Measurements from ENCODE around the gene IDH3A. TPM values are rescaled to one million over a fixed set of nuclear protein-coding genes. Genes with fewer than 3 reads are reported as not detected.

Gene IDH3A
- total RNA-seq, 1 donor from 2014 or later, result 30.8 TPM

DNA sequence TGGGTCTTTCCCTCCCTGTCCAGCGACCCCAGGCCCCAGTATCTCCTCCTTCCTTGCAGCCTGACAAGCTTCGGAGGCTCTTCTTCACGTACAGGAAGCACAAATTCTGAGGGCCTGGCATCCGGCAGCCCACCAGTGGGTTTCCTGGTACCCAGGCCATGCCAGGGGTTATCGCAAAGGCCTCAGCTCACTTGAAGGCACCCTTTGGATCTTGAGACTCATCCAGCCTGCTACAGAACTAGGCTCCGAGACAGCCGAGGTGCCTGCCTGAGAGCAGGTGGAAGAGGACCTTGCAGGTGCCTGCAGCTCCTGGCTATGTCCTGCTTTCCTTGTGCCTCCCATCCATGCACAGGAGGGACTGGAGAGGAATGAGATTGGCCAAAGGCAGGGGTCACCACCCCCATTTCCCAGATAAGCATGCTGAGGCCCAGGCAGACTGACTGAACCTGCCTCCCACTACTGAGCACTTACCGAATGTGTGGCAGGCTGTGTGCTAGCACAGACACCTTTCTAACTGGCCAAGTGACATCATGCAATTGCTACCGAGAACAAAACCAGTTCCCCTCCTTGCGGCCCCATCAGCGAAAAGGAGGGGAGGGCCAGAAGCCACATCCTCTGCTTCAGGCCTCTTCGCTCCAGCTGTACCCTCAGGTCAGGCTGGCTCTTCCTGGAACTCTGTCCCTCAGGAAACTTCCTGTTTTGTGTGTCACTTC lies 45.6 kb upstream of the IDH3A start:
- no peak for DNase-seq (ENCODE audit: low read depth)
- TF ChIP-seq, protein P1, sequence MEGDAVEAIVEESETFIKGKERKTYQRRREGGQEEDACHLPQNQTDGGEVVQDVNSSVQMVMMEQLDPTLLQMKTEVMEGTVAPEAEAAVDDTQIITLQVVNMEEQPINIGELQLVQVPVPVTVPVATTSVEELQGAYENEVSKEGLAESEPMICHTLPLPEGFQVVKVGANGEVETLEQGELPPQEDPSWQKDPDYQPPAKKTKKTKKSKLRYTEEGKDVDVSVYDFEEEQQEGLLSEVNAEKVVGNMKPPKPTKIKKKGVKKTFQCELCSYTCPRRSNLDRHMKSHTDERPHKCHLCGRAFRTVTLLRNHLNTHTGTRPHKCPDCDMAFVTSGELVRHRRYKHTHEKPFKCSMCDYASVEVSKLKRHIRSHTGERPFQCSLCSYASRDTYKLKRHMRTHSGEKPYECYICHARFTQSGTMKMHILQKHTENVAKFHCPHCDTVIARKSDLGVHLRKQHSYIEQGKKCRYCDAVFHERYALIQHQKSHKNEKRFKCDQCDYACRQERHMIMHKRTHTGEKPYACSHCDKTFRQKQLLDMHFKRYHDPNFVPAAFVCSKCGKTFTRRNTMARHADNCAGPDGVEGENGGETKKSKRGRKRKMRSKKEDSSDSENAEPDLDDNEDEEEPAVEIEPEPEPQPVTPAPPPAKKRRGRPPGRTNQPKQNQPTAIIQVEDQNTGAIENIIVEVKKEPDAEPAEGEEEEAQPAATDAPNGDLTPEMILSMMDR (IDR thresholded peaks at IDR 0.05; ENCODE audit: insufficient read depth, low read length, severe bottlenecking), result no peak
- no peaks in the 10 kb centered on the region for H3K27me3 ChIP-seq (ENCODE audit: control insufficient read depth, insufficient read depth, low read length)
- H3K4me3 ChIP-seq (ENCODE audit: low read depth, low read length), result no peak overlapping the region
- no peak for FAIRE-seq
- no peaks in the 10 kb centered on the region for H3K36me3 ChIP-seq (ENCODE audit: control insufficient read depth, insufficient read depth, low read length)

DNA sequence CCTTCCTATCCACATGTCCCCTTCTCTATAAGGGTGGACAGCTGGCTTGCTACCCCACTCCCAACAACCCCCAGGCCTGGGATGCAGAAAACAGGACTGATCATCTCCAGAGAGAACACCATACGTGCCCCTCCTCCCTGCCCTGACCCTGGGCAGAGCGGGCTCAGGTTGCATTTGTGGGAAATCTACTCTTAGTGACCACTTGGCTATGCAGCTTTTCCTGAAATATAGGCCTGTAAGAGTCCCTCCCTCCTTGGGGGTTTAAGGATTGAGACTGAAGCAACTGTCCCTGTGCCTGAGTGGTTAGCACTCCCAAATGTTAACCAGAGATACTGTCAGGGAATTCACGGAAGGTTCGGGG lies 45.1 kb upstream of the IDH3A start:
- DNase-seq (ENCODE audit: low read depth), result no peak
- Histone ChIP-seq H3K4me3 (ENCODE audit: low read depth, low read length) (no peak overlapping the region), H3K36me3 (ENCODE audit: control insufficient read depth, insufficient read depth, low read length) (no peaks in the 10 kb centered on the region), H3K27me3 (ENCODE audit: control insufficient read depth, insufficient read depth, low read length) (no peaks in the 10 kb centered on the region)
- TF ChIP-seq, protein P1 (IDR thresholded peaks at IDR 0.05; ENCODE audit: insufficient read depth, low read length, severe bottlenecking), result no peak
- FAIRE-seq, result no peak

DNA sequence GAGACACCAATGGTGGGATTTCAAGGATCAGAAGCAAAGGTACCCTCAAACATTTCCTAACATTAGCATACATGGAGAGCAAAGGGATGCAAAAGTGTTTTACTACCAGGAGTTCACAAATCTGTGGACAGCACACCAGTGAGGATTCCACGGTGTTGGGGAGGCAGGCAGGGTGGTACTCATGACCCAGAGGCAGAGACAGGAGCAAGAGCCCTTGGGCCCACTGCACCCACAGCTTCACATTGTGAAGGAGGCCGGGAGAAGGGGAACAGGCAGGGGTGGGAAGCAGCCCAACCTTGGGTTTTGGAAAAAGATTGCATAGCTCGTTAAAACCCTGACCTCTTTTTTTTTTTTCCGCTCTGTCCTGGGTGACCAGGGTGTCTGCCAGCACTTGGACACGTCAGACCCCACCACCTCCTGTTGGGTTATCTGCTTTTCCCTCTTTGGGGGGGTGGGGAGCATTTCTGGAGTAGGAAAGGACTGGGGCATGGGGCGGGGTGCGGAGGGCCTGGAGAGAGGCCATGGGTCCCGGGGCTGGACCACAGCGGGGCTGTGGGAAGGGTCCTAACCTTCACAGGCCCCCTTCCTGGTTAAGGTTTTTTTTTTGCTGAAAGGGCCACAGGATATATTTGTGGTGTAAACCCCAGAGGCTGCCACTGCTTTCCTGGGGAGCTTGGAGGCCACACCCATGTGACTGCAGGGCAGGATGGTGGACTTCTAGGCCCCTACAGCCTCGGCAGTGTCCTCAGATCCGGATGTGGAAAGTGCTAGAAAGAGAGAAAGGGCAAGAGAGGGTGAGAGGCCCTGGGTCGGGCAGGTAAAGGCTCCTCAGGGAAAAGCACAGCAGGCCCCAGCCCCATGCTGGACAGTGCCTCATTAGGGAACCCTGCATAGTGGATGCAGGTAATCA lies 44.3 kb upstream of the IDH3A start:
- FAIRE-seq, result no peak
- no peak for DNase-seq (ENCODE audit: low read depth)
- TF ChIP-seq, protein P1 (IDR thresholded peaks at IDR 0.05; ENCODE audit: insufficient read depth, low read length, severe bottlenecking), result no peak
- no peaks in the 10 kb centered on the region for H3K36me3 ChIP-seq (ENCODE audit: control insufficient read depth, insufficient read depth, low read length)
- H3K4me3 ChIP-seq (ENCODE audit: low read depth, low read length), result no peak overlapping the region
- no peaks in the 10 kb centered on the region for H3K27me3 ChIP-seq (ENCODE audit: control insufficient read depth, insufficient read depth, low read length)

DNA sequence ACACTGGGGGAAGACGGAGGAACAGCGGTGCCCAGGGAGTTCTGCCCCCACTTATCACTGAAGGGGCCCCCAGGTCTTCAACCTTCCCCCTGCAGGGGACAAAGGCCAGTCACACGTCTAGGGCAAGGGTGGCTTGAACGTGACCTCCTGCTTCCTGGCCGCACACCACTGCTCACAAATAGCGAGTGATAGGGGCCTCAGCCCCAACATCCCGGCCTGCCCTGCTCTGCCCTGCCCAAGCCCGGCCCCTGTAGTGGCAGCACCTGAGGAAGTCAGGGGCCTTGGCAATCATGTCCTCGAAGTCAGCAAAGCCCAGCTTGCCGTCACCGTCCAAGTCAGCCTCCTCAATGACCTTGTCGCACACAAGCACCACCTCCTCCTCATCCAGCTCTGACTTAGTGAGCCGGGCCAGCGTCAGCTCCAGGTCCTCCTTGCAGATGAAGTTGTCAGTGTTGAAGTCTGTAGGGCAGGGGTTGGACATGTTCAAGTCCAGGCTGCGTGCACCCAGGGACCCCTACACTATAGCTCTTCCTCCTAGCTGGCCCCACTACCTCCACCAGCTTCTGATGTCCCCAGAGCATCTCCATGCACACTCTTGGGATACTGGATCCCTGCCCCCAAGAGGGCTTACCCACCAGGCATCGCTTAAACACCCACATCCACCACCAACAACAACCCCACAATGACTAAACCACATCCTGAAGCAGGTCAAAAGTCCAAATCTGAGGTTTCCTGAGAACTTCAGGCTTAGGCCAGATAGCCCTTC lies 43.5 kb upstream of the IDH3A start:
- no peaks in the 10 kb centered on the region for H3K36me3 ChIP-seq (ENCODE audit: control insufficient read depth, insufficient read depth, low read length)
- TF ChIP-seq, protein P1 (IDR thresholded peaks at IDR 0.05; ENCODE audit: insufficient read depth, low read length, severe bottlenecking), result no peak
- H3K27me3 ChIP-seq (ENCODE audit: control insufficient read depth, insufficient read depth, low read length), result no peaks in the 10 kb centered on the region
- no peak overlapping the region for H3K4me3 ChIP-seq (ENCODE audit: low read depth, low read length)
- FAIRE-seq (no peak), DNase-seq (ENCODE audit: low read depth) (no peak)

DNA sequence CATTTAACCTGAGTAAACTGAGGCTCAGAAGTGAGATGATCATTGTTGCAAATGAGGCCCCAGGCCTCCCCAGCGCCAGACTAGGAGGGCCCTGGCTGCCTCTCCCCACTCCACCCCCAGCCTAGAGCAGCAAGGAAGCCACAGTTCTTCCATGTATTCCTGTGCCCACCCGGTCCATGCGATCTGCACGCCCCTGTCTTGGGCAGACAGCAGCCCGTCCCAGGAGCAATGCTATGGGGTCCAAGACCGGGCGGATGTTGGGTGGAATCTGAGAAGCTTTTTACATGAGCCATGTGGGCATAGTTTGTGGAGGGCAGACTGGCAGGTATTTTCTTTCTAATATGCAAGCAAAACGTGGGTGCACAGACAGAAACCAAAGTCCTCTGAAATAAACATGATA lies 41.7 kb upstream of the IDH3A start:
- H3K27me3 ChIP-seq (ENCODE audit: control insufficient read depth, insufficient read depth, low read length), result no peaks in the 10 kb centered on the region
- H3K36me3 ChIP-seq (ENCODE audit: control insufficient read depth, insufficient read depth, low read length), result no peaks in the 10 kb centered on the region
- H3K4me3 ChIP-seq (ENCODE audit: low read depth, low read length), result no peak overlapping the region
- TF ChIP-seq, protein P1 (IDR thresholded peaks at IDR 0.05; ENCODE audit: insufficient read depth, low read length, severe bottlenecking), result no peak
- DNase-seq (ENCODE audit: low read depth), result no peak
- FAIRE-seq, result no peak

Measured in bronchial epithelial cell (primary cell).